Stimulated activated CD4-positive, alpha-beta T cell treated with anti-CD3 and anti-CD28 coated beads, Interleukin-1b, Interleukin-23, amount 100 ng/mL, for 4 hours (primary cell): ENCODE results near the gene NDE1.
"Not testable (repeated sequence)": the region's sequence is repeated elsewhere in the genome, so short reads cannot be mapped to it uniquely, and the experiment has no call there.

ENCODE experiments used
- DNase-seq, 2 donors: peaks; one replicate each; pipeline ENCODE4 v3.0.0-alpha.2; 2020; ENCODE audit warnings: low read depth in 2 of 2

NDE1 gene, protein sequence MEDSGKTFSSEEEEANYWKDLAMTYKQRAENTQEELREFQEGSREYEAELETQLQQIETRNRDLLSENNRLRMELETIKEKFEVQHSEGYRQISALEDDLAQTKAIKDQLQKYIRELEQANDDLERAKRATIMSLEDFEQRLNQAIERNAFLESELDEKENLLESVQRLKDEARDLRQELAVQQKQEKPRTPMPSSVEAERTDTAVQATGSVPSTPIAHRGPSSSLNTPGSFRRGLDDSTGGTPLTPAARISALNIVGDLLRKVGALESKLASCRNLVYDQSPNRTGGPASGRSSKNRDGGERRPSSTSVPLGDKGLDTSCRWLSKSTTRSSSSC

DNA sequence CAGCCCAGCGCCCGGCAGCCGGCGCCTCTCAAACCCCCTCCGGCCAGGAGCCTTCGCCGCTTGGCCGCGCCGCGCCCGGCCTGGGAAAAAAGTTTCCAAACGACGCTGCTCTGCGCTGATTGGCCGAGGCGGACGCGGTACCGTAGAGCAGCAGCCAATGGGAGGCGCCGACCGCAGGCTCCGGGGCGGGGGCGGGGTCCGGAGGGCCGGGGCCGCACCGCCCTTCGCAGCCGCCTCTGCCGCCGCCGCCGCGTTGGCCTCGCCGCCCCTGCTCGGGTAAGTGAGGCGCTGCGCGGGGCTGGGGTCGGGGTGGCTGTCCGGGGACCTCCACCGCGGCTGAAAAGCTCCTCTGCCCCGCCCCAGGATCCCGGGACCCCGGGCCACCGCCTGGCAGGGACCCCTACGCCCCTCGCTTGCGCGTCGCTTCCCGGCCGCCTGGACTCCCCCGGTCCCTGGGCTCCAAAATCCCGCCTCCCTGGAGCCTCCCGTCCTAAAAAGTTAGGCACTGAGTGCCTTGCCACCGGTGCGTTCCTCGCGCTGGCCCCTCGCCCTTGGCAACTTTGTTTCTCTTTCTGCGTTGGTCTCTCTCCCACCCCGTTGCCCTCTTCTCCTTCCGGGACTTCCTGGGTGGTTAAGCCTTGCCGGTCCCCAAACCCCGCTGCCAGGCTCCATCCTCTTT is at the start of gene NDE1:
Gene NDE1 (plus strand): TSS at position 227 of the 679 bp plus-strand sequence. CDS start 14,534 bp downstream, outside the sequence.
- DNase-seq = peak; percentile 75 to 83

DNA sequence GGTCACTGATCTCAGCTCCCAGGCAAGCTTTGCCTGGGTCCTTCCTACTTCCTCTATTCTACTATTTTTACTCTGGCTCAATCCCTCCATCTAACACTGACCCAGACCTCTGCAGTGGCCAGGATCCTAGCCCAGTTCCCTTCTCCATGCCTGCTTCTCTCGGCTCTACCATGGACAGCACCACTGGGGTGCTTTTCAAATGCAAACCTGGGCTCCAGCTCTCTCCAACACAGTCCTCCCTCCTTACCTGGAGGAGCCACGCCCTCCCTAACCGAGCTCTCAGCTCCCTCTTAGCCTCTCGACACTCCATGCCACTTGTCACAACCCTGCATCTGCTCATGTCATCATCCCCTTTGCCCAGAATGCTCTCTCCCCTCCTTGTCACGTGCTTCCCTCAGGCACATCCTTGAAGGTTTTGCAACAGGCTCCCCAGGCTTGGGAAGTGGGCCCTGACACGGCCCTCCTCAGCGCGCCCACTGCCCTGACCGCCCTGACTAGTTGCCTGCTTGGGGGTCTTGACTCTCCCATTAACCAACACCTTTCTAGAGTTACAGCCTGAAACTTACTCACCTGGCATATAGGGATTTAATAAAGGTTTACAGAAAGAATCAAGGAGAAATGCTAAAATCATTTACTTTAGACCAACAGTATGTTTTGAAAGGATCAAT is 48.7 kb upstream of the NDE1 start:
- no peak for DNase-seq

DNA sequence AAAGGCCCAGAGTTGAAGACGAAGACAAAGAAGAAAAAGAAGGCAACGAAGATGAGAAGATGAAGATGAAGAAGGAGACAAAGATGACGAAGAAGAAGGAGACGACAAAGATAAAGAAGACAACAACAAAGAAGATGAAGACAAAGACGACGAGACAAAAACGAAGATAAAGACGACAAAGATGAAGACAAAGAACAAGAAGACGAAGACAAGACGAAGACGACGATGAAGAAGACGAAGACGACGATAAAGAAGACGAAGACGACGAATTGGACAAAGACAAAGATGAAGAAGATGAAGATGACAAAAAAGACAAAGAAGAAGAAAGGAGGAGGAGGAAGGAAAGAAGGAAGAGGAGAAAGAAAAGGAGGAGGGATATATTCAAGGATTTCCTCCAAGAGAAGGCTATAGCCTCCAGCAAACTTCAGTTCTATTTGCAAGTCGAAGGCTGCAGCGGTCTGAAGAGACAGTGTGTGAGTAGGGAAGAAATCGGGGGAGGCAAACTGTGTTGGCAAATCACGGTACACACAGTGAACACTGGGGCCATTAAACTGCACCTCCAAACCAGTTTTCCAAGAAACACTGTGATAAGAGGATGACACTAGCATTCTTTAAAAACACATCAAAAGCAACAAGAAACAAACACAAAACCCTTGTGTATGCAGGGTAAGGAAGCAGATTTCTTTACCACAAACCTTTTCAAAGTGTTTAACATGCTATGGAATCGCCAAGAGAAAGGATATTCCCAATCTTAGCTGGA is 47.6 kb upstream of the NDE1 start:
- DNase-seq = no peak

DNA sequence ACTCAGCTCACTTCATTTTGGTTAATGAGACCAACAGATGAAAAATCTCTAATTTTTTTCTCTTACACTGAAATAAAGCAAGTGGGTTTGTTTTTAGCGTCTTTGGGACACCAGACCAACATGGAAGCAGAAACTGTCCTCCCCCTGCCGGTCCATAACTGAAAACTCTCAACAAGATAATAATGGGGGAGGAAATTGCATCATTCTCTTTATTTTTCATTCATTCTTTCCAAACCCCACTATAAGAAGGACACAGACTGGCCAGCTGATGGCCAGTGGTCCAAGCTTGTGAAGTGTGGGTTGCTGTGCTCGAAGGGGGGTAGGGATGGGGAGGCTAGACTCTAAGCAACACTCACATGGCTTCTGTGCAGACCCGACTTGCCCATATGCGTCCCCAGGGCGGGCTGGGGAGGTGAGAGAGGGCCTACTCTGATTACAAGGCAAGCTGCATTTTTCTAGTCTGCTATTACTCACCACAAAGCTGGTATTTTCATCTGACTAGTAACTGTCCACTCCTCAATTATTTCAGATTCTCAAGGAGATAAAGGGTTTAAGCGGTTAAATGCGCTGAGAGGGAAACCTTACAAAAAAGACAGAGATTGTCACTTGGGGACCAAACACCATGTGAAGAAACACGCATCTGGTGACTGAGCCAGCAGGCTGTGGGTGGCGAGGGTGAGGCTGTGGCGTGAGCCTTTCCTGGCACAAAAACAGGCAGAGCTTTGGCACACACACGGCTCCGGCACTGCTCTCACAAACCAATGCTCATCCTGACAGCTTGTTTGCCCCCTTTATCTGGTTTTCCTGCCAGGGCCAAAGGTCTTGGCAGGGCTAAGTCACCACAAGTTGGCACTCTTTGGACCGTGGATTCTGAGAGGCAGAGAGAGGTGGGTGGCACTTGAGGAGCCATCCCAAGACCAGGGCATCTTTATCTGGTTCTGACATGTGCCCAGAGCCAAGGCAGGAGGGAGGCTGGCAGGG is 45.3 kb upstream of the NDE1 start:
- no peak for DNase-seq

DNA sequence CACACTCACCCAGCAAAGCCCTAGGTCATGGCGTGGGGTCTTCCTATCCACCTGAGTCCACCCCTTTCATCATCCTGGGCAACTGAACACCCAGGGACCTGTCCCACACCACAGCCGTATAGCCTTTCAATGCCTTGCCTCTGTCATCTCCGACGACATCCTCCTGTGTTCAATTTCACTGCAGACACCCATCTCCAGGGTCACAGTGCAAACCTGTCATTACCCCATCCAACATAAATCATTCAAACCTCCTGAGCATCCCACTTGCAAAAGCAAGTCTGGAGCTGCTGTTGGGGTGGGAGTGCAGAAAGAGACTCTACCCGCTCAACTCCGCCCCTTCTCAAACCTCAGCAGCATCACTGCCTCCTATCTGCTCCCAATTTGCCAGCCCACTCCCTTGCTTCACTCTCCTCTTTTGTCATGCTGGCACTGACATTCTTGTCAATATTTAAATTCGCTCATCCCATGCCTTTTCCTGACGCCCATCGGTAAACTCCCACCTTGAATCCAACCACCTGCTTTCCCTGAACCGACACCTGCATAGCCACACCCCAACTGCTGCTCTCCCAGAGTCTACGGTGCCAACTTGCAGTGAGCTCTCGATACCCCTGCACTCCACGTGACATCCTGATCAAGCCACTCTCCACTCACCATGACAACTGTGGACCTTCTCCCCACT is 44.1 kb upstream of the NDE1 start:
- DNase-seq = no peak

DNA sequence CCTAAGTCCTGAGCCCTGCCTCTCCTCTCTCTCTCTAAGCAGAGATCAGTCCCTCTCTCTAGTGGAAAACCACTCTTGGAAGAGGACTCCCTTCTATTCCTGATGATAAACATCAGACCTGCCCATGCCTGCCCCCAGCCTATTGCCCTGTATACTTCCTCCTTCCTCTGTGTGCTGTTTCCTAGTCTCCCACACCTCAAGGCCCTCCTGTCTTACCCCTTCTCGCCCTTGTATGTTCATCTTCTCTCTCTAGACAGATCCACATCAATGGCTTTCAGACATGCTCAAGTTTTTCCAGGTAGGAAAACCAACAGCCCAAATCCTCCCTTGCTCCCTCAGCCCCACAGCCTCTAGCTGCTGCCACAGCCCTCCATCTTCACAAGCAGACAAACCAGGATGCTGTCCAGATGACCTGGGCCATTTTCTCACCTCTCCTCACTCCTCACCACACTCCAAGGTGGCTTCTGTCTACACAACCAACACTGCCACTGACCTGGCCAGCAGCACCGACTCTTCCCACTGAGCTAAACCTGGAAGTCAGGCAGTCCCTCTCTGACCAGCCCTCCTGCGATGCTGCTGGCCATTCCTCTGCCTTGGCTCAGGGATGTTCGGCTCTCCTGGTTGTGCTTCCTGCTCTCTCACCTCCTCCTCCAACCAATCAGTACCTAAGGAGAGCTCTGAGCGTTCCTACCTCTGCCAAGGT is 43.4 kb upstream of the NDE1 start:
- no peak for DNase-seq

DNA sequence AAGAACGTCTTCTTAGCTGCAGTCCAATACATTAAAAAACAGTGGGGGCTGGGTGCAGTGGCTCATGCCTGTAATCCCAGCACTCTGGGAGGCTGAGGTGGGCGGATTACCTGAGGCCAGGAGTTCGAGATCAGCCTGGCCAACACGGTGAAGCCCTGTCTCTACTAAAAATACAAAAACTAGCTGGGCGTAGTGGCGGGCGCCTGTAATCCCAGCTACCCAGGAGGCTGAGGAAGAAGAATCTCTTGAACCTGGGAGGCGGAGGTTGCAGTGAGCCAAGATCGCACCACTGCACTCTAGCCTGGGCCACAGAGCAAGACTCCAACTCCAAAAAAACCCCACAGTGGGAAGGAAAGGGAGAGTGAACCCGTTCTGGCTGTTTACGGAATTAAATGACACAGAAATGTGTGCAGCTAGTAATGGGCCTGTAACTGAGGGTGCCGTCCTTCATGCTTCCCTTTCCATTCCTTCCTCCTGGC is 42.8 kb upstream of the NDE1 start:
- not testable (repeated sequence) for DNase-seq

DNA sequence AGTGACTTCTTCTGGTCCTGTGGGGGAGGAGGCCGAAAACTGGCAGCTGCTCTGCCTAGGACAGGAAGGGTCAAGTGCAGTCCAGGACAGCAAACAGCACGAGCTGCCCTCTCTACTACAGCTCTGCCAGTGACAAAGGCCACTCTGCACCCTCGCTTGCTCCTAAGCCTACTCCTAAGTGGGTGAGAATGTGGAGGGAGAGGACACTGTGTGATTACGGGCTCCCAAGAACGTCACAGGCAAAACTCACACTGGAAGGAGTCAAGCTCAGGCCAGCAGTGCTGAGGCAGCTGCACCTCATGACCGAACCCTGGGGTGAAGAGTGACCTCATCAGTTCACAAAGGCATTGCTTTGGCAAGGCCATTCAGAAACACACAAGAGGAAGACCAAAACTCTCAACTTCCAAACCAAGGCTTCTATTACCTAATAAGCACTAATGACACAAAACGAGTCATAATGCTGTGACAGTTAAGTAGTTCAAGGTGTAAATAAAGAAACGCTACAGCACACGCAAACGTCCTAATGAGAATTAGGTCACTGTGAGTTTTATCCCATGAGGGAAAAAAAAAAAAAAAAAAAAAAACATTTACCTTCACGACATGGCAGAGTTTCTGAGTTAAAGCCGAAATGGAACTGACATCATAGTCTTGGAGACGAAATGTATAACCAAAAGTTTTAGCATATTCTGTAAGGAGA is 42.2 kb upstream of the NDE1 start:
- DNase-seq = no peak

DNA sequence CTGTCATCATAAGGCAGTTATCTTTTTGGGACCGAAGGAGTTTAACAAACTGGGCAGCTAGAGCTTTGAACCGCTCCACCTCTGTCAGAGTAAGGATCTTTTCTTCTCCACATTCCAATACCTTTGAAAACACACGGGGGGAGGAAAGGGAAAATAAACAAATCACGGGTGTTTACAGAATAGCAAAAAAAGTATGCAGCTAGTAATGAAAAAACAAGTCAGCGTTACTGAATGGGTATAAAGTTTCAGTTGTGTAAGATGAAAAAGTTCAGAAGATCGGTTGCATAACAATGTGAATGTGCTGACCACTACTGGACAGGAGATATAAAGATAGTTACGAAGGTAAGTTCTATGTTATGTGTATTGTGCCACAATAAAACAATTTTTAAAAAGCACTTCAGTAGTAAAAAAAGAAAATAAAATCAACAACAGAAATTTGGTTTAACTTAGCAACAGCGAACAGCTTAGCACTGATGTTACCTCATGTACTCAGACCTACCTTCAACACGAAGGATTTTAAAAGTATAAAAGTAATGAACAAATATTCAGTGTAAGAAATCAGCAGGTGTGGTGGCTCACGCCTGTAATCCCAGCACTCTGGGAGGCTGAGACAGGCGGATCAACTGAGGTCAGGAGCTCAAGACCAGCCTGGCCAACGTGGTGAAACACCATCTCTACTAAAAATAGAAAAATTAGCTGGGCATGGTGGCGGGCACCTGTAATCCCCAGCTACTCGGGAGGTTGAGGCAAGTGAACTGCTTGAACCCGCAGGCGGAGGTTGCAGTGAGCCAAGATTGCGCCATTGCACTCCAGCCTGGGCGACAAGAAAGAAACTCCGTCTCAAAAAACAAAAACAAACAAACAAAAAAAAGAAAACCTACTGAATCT is 41.4 kb upstream of the NDE1 start:
- DNase-seq = no peak

DNA sequence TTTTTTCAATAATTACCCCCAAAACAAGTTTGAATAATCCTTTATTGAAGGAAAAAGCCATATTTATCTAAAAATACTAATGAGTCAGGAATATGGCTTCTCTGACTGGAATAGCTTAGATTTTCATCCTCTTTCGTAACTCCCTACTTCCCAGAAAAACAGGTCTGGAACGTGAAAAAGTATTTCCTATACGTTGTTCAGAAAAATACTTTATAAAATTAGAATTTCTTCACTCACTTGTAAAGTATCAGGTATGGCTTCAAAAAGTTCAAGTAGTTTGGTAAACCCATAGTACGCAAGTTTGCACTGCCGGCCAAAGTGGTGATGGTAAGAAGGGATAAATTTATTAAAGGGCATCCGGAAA is 40.8 kb upstream of the NDE1 start:
- no peak for DNase-seq

DNA sequence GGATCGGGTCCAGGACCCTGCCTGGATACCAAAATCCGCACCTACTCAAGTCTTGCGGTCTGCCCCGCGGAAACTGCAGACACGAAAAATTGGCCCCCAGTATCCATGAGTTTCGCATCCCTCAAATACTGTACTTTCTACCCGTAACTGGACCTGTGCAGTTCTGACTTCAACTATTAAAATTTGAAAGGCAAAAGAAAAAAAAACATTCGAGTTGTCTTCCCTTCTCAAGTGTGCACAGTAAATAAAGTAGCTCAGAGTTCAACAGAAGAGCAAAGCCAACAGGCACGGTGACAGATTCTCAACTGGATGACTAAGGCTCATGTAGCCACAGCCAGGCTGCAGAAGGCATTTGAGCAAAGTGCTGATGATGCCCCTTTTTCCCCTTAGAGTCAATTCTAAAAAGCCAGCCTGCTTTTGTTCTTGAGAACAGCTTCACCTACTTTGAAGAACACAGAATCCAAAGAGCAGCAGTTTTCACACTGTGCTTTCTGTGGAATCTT is 39.6 kb upstream of the NDE1 start:
- DNase-seq = no peak

DNA sequence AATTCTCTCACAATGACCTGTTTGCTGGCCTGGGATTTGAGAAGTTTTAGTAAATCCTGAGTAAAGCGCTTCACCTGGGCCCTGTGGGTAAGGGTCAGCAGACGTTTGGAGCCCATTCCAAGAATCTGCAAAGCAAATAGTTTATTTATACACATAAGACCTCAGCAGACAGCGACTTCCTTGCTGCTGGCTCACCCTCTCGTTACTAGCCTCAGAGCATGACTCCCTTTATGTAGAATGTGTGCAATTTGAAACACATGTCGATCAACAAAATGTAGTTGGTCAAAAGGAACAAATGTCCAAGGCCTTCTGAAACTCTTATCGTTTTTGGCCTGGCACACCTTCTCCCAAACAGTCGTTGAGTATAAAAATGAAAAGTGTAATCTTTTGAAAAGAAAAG is 38.4 kb upstream of the NDE1 start:
- no peak for DNase-seq

DNA sequence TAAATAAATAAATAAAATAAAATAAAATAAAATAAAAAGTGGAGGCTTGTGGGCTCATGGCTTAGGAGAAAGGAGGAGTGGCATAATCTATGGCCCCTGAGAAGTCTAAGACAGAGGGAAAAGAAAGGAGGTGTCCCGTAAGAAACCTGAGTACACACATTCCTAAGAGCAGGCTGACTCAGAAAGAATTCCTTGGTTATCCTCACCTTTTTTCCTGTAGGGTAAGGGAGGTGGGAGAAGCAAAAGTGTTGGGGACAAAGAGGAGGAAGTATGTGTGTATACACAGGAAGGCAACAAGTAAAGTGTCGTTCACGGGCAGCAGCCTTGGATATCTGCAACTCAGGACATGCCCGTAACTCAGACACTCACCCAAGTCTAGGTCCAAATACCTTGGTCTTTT is 36.4 kb upstream of the NDE1 start:
- no peak for DNase-seq

DNA sequence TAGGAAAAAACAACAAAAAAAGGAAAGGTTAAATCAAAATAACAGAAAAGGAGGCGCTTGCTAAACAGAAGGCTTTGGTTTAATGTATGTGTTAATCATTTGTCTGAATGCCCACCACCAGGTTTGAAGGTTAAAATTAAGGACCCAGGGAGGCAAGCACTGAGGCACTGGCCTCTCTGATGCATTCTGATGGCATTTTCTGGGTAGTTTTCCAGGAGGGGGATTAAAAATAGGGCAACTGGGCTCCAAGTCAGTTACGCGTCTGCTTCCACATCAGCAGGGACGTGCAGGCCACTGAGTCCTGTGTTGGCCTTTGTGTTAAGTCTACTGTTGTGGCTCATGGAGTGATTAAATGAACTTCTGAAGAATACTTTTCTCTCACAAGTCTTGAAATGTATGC is 34.0 kb upstream of the NDE1 start:
- no peak for DNase-seq

DNA sequence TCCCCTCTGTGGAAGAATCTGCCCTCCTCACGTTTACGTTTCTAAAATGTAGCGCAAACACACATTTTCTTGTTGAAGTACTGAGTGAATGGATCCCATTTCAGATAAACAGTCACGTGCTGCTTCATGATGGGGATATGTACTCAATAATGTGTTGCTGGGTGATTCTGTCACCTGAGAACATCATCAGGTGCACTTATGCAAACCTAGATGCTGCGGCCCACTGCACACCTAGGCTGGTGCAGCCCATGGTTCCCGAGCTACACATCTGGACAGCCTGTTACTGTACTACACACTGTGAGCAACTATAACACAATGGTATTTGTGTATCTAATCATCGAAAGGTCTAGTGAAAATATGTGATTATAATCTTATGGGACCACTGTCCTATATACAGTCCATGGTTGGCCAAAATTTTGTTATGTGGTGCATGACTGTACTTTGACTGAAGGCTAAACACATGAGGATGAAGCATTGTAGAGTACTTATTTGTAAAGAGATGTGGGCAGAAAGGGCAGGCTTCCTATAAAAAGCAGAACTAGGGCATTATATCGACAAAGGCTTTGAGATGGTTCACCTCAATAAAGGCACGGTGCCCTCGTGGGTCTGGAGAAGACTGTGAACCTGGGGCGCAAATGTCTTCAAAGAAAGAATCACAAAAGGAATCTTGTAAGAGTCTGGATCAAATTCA is 33.4 kb upstream of the NDE1 start:
- no peak for DNase-seq

DNA sequence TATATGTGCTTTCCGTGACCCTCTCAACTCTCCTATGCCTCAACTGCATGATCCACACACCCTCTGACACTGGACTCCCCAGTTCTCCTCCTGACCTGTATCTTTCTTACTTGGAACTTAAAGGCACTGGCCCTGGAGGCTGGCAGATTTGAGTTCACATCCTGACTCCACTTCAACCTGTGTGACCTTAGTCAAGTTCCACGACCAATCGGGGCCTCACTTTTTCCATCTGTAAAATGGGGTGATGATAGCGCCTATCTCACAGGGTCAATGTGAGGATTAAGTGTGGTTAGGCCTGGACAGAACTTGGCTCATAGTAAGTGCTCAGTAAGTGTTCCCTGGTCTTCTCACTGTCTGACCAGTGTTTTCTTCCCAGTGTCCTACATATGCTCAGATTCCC is 32.1 kb upstream of the NDE1 start:
- no peak for DNase-seq

DNA sequence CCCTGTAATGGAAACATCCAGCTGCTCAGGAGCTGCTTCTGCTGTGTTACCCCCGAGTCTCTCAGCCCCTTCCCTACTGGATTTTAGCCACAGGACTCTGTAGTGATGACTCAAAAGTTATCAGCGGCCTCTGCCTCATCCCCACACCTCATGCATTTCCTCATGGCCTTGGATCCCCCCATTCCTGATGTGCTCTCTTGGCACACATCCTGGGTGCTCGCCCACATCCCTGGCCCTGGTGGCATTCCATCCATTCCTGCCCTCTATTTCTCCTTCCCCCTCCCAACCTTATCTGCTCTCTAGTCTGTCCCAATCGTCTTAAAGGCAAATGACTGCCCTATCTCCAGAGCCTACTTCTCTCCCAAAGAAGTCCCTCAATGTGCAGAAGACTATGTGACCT is 31.7 kb upstream of the NDE1 start:
- no peak for DNase-seq
